ENCODE results near the gene TMED4. TPM values are rescaled to one million over a fixed set of nuclear protein-coding genes. Genes with fewer than 3 reads are reported as not detected.

The TMED4 gene
- total and polyA plus RNA-seq, 2 of the 13 experiments (the other 11 are each of a cell fraction or from before 2014, with no cell fraction given) = 81.4 to 109 TPM

DNA sequence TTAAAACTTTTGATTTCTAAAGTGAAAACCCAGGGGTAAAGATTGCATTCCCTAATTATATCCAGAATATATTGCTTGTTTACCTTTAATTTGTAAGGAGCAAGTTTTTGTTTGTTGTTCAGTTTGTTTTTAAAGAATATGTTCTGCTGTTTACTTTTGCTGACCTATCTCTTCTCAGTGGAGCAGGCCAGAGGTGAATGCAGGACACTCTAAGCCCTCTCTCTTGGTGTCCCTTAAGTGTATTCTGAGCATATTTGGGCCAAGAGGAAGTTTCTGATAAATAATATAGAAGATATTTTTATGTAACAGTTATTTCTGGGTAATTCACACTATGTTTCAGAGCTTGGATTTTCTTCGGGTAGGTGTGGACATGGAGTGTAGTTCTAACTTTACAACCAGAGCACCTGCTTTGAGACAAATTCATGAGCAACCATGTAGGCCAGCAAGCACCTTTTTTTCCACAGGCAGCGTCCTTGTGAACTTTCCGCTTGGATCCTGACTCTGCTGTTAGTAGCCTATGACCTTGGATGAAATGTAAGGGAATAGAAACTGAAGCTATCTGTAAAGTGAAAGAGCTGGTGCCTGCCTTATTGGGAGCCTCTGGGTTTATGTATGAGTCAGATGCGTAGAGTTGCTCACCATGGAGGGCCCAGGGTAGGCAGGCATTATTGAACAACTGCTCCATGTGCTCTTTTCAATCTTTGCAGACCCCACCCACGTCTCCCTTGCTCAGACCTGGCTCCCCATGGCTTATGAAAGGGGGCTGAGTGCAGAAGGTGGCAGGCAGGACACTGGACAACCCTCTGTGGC lies 40.5 kb upstream of the TMED4 start (continued):
- TF ChIP-seq, protein P1, sequence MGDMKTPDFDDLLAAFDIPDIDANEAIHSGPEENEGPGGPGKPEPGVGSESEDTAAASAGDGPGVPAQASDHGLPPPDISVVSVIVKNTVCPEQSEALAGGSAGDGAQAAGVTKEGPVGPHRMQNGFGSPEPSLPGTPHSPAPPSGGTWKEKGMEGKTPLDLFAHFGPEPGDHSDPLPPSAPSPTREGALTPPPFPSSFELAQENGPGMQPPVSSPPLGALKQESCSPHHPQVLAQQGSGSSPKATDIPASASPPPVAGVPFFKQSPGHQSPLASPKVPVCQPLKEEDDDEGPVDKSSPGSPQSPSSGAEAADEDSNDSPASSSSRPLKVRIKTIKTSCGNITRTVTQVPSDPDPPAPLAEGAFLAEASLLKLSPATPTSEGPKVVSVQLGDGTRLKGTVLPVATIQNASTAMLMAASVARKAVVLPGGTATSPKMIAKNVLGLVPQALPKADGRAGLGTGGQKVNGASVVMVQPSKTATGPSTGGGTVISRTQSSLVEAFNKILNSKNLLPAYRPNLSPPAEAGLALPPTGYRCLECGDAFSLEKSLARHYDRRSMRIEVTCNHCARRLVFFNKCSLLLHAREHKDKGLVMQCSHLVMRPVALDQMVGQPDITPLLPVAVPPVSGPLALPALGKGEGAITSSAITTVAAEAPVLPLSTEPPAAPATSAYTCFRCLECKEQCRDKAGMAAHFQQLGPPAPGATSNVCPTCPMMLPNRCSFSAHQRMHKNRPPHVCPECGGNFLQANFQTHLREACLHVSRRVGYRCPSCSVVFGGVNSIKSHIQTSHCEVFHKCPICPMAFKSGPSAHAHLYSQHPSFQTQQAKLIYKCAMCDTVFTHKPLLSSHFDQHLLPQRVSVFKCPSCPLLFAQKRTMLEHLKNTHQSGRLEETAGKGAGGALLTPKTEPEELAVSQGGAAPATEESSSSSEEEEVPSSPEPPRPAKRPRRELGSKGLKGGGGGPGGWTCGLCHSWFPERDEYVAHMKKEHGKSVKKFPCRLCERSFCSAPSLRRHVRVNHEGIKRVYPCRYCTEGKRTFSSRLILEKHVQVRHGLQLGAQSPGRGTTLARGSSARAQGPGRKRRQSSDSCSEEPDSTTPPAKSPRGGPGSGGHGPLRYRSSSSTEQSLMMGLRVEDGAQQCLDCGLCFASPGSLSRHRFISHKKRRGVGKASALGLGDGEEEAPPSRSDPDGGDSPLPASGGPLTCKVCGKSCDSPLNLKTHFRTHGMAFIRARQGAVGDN (CRISPR knock-in tag; IDR thresholded peaks at IDR 0.05) = no peak; the same call in 1 of the 2 replicates
- no peak for TF ChIP-seq BHLHE40 (IDR thresholded peaks at IDR 0.05; ENCODE audit: low read length)
- TF ChIP-seq ZSCAN20 (CRISPR knock-in tag; IDR thresholded peaks at IDR 0.05; ENCODE audit: borderline replicate concordance) = no peak
- TF ChIP-seq KLF12 (CRISPR knock-in tag; IDR thresholded peaks at IDR 0.05; ENCODE audit: borderline replicate concordance) = no peak
- TF ChIP-seq JUND (CRISPR knock-in tag; IDR thresholded peaks at IDR 0.05) = no peak
- TF ChIP-seq, protein P2, sequence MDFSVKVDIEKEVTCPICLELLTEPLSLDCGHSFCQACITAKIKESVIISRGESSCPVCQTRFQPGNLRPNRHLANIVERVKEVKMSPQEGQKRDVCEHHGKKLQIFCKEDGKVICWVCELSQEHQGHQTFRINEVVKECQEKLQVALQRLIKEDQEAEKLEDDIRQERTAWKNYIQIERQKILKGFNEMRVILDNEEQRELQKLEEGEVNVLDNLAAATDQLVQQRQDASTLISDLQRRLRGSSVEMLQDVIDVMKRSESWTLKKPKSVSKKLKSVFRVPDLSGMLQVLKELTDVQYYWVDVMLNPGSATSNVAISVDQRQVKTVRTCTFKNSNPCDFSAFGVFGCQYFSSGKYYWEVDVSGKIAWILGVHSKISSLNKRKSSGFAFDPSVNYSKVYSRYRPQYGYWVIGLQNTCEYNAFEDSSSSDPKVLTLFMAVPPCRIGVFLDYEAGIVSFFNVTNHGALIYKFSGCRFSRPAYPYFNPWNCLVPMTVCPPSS (IDR thresholded peaks at IDR 0.05) = no peak
- TF ChIP-seq ZNF383 (CRISPR knock-in tag; IDR thresholded peaks at IDR 0.05; ENCODE audit: borderline replicate concordance) = no peak
- peak; percentile 50 for TF ChIP-seq GATAD2A (CRISPR knock-in tag; IDR thresholded peaks at IDR 0.05)
- TF ChIP-seq, protein P3, sequence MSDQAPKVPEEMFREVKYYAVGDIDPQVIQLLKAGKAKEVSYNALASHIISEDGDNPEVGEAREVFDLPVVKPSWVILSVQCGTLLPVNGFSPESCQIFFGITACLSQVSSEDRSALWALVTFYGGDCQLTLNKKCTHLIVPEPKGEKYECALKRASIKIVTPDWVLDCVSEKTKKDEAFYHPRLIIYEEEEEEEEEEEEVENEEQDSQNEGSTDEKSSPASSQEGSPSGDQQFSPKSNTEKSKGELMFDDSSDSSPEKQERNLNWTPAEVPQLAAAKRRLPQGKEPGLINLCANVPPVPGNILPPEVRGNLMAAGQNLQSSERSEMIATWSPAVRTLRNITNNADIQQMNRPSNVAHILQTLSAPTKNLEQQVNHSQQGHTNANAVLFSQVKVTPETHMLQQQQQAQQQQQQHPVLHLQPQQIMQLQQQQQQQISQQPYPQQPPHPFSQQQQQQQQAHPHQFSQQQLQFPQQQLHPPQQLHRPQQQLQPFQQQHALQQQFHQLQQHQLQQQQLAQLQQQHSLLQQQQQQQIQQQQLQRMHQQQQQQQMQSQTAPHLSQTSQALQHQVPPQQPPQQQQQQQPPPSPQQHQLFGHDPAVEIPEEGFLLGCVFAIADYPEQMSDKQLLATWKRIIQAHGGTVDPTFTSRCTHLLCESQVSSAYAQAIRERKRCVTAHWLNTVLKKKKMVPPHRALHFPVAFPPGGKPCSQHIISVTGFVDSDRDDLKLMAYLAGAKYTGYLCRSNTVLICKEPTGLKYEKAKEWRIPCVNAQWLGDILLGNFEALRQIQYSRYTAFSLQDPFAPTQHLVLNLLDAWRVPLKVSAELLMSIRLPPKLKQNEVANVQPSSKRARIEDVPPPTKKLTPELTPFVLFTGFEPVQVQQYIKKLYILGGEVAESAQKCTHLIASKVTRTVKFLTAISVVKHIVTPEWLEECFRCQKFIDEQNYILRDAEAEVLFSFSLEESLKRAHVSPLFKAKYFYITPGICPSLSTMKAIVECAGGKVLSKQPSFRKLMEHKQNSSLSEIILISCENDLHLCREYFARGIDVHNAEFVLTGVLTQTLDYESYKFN (CRISPR knock-in tag; conservative IDR thresholded peaks at IDR 0.05) = 0 out of 2 replicates have a peak, but pooled peaks have one; percentile 29
- no peak for TF ChIP-seq TSC22D2 (CRISPR knock-in tag; IDR thresholded peaks at IDR 0.05; ENCODE audit: borderline replicate concordance)
- TF ChIP-seq, protein P4, sequence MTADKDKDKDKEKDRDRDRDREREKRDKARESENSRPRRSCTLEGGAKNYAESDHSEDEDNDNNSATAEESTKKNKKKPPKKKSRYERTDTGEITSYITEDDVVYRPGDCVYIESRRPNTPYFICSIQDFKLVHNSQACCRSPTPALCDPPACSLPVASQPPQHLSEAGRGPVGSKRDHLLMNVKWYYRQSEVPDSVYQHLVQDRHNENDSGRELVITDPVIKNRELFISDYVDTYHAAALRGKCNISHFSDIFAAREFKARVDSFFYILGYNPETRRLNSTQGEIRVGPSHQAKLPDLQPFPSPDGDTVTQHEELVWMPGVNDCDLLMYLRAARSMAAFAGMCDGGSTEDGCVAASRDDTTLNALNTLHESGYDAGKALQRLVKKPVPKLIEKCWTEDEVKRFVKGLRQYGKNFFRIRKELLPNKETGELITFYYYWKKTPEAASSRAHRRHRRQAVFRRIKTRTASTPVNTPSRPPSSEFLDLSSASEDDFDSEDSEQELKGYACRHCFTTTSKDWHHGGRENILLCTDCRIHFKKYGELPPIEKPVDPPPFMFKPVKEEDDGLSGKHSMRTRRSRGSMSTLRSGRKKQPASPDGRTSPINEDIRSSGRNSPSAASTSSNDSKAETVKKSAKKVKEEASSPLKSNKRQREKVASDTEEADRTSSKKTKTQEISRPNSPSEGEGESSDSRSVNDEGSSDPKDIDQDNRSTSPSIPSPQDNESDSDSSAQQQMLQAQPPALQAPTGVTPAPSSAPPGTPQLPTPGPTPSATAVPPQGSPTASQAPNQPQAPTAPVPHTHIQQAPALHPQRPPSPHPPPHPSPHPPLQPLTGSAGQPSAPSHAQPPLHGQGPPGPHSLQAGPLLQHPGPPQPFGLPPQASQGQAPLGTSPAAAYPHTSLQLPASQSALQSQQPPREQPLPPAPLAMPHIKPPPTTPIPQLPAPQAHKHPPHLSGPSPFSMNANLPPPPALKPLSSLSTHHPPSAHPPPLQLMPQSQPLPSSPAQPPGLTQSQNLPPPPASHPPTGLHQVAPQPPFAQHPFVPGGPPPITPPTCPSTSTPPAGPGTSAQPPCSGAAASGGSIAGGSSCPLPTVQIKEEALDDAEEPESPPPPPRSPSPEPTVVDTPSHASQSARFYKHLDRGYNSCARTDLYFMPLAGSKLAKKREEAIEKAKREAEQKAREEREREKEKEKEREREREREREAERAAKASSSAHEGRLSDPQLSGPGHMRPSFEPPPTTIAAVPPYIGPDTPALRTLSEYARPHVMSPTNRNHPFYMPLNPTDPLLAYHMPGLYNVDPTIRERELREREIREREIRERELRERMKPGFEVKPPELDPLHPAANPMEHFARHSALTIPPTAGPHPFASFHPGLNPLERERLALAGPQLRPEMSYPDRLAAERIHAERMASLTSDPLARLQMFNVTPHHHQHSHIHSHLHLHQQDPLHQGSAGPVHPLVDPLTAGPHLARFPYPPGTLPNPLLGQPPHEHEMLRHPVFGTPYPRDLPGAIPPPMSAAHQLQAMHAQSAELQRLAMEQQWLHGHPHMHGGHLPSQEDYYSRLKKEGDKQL (CRISPR knock-in tag; IDR thresholded peaks at IDR 0.05; ENCODE audit: low read depth) = no peak
- TF ChIP-seq ZNF33B (CRISPR knock-in tag; IDR thresholded peaks at IDR 0.05) = no peak
- TF ChIP-seq, protein P5, sequence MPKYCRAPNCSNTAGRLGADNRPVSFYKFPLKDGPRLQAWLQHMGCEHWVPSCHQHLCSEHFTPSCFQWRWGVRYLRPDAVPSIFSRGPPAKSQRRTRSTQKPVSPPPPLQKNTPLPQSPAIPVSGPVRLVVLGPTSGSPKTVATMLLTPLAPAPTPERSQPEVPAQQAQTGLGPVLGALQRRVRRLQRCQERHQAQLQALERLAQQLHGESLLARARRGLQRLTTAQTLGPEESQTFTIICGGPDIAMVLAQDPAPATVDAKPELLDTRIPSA (CRISPR knock-in tag; IDR thresholded peaks at IDR 0.05; ENCODE audit: borderline replicate concordance) = no peak
